GM21390 (cell line): ENCODE measurements around the gene ENTPD1.
"Not testable (repeated sequence)": the region's sequence is repeated elsewhere in the genome, so short reads cannot be mapped to it uniquely, and the experiment has no call there.

Source experiments
- ATAC-seq: cut with Tn5 transposase; IDR thresholded peaks from one replicate; pipeline ENCODE4 v1.9.1; 2021; ENCODE audit not compliant: unreplicated experiment

ENTPD1 gene

GRCh38 chr10:95756809-95757684 lies 1.1 kb downstream of the ENTPD1 start:
- ATAC-seq: no peak

GRCh38 chr10:95758351-95759025 lies 2.5 kb downstream of the ENTPD1 start:
- peak; percentile 46 for ATAC-seq

GRCh38 chr10:95759233-95759826 lies 3.4 kb downstream of the ENTPD1 start:
- no peak for ATAC-seq

- no peak for ATAC-seq
Measured at GRCh38 chr10:95761939-95762492, 6.1 kb downstream of the ENTPD1 start.

- peak; percentile 84 for ATAC-seq
Measured at GRCh38 chr10:95767884-95768556, 12.1 kb downstream of the ENTPD1 start.

GRCh38 chr10:95770084-95770720 lies 14.2 kb downstream of the ENTPD1 start:
- no peak for ATAC-seq

GRCh38 chr10:95773454-95773853 lies 17.5 kb downstream of the ENTPD1 start:
- not testable (repeated sequence) for ATAC-seq

- ATAC-seq: not testable (repeated sequence)
Measured at GRCh38 chr10:95777638-95778037, 21.7 kb downstream of the ENTPD1 start.

GRCh38 chr10:95782318-95782717 lies 26.4 kb downstream of the ENTPD1 start:
- ATAC-seq: no peak

- ATAC-seq: peak; percentile 50
Measured at GRCh38 chr10:95783741-95784140, 27.8 kb downstream of the ENTPD1 start.

- ATAC-seq: peak; percentile 20
Measured at GRCh38 chr10:95784279-95784913, 28.4 kb downstream of the ENTPD1 start.

GRCh38 chr10:95785317-95785716 lies 29.4 kb downstream of the ENTPD1 start:
- peak; percentile 37 for ATAC-seq

GRCh38 chr10:95785942-95786669 lies 30.1 kb downstream of the ENTPD1 start:
- ATAC-seq: peak; percentile 0

GRCh38 chr10:95787447-95787846 lies 31.5 kb downstream of the ENTPD1 start:
- no peak for ATAC-seq

GRCh38 chr10:95788830-95789229 lies 32.9 kb downstream of the ENTPD1 start:
- ATAC-seq: no peak

- no peak for ATAC-seq
Measured at GRCh38 chr10:95789902-95790301, 33.9 kb downstream of the ENTPD1 start.

GRCh38 chr10:95790982-95791381 lies 35.0 kb downstream of the ENTPD1 start:
- ATAC-seq: peak; percentile 42

- no peak for ATAC-seq
Measured at GRCh38 chr10:95791425-95791979, 35.5 kb downstream of the ENTPD1 start.

GRCh38 chr10:95792211-95792780 lies 36.3 kb downstream of the ENTPD1 start:
- no peak for ATAC-seq
